Measurements from ENCODE around the gene RAD51D. TPM values are rescaled to one million over a fixed set of nuclear protein-coding genes. Genes with fewer than 3 reads are reported as not detected.
"Not testable (repeated sequence)": the region's sequence is repeated elsewhere in the genome, so short reads cannot be mapped to it uniquely, and the experiment has no call there.

RAD51D gene
- total and polyA plus RNA-seq, 4 donors: 3.4 to 6.1 (median 3.7) TPM

GRCh38 chr17:35097776-35098175 lies 21.9 kb downstream of the RAD51D start:
- Histone ChIP-seq H3K27ac (ENCODE audit: low read depth in 1 of 2, low read length in 2 of 2) (no peak overlapping the region), H3K27me3 (ENCODE audit: control insufficient read depth in 4 of 4, insufficient read depth in 4 of 4, low read length in 3 of 4) (no peaks in the 10 kb centered on the region), H3K4me1 (ENCODE audit: control insufficient read depth in 4 of 4, insufficient read depth in 4 of 4, low read length in 3 of 4) (no peaks in the 10 kb centered on the region), H3K36me3 (ENCODE audit: control insufficient read depth in 4 of 4, insufficient read depth in 3 of 4, low read depth in 1 of 4, low read length in 3 of 4) (peaks cover 0 to 22% (median 5%) of the 10 kb centered on the region in 4 donors), H3K4me3 (ENCODE audit: low read depth in 1 of 3, low read length in 3 of 3) (no peak overlapping the region), H3K9ac (ENCODE audit: low read depth in 1 of 2, low read length in 2 of 2) (no peak overlapping the region), H3K9me3 (ENCODE audit: control insufficient read depth in 4 of 4, low read length in 3 of 4) (no peaks in the 10 kb centered on the region)
- WGBS: 93% methylated on average over 2 of the region's 2 CpGs
- TF ChIP-seq HNF4A (conservative IDR thresholded peaks at IDR 0.05) (no peak), GABPA (IDR thresholded peaks at IDR 0.05 in 1 of 2, conservative IDR thresholded peaks at IDR 0.05 in 1 of 2) (no peak), MAX (IDR thresholded peaks at IDR 0.05) (no peak)
- DNase-seq (ENCODE audit: low spot score): no peak

- no peak overlapping the region for H3K4me3 ChIP-seq (ENCODE audit: low read depth in 1 of 3, low read length in 3 of 3)
- H3K27me3 ChIP-seq (ENCODE audit: control insufficient read depth in 4 of 4, insufficient read depth in 4 of 4, low read length in 3 of 4): no peaks in the 10 kb centered on the region
- H3K9ac ChIP-seq (ENCODE audit: low read depth in 1 of 2, low read length in 2 of 2): no peak overlapping the region
- no peak for DNase-seq (ENCODE audit: low spot score)
- 100% methylated on average over 1 of the region's 1 CpG for WGBS
- no peaks in the 10 kb centered on the region for H3K9me3 ChIP-seq (ENCODE audit: control insufficient read depth in 4 of 4, low read length in 3 of 4)
- H3K27ac ChIP-seq (ENCODE audit: low read depth in 1 of 2, low read length in 2 of 2): no peak overlapping the region
- H3K36me3 ChIP-seq (ENCODE audit: control insufficient read depth in 4 of 4, insufficient read depth in 3 of 4, low read depth in 1 of 4, low read length in 3 of 4): peaks cover 0 to 15% (median 4%) of the 10 kb centered on the region in 4 donors
- no peak for TF ChIP-seq ZBTB33 (IDR thresholded peaks at IDR 0.05)
- TF ChIP-seq JUND (IDR thresholded peaks at IDR 0.05): no peak
- no peaks in the 10 kb centered on the region for H3K4me1 ChIP-seq (ENCODE audit: control insufficient read depth in 4 of 4, insufficient read depth in 4 of 4, low read length in 3 of 4)
These were observed 23.9 kb downstream of the RAD51D start for GRCh38 chr17:35095741-35096140.

- Histone ChIP-seq H3K36me3 (ENCODE audit: control insufficient read depth in 4 of 4, insufficient read depth in 3 of 4, low read depth in 1 of 4, low read length in 3 of 4) (peaks cover 0 to 6% (median under 1%) of the 10 kb centered on the region in 4 donors), H3K9me3 (ENCODE audit: control insufficient read depth in 4 of 4, low read length in 3 of 4) (no peaks in the 10 kb centered on the region), H3K9ac (ENCODE audit: low read depth in 1 of 2, low read length in 2 of 2) (no peak overlapping the region), H3K4me3 (ENCODE audit: low read depth in 1 of 3, low read length in 3 of 3) (no peak overlapping the region), H3K27me3 (ENCODE audit: control insufficient read depth in 4 of 4, insufficient read depth in 4 of 4, low read length in 3 of 4) (no peaks in the 10 kb centered on the region), H3K4me1 (ENCODE audit: control insufficient read depth in 4 of 4, insufficient read depth in 4 of 4, low read length in 3 of 4) (peaks cover 0 to 1% (median 0%) of the 10 kb centered on the region in 4 donors), H3K27ac (ENCODE audit: low read depth in 1 of 2, low read length in 2 of 2) (no peak overlapping the region)
- no peak for DNase-seq (ENCODE audit: low spot score)
- WGBS: 87% methylated on average over 2 of the region's 2 CpGs
- TF ChIP-seq JUND (IDR thresholded peaks at IDR 0.05): no peak
- no peak for TF ChIP-seq TAF1 (conservative IDR thresholded peaks at IDR 0.05)
- TF ChIP-seq MAX (IDR thresholded peaks at IDR 0.05): no peak
- no peak for TF ChIP-seq EGR1 (IDR thresholded peaks at IDR 0.05; ENCODE audit: low read depth in 2 of 2)
- TF ChIP-seq HNF4A (conservative IDR thresholded peaks at IDR 0.05): no peak
These were observed 24.8 kb downstream of the RAD51D start for GRCh38 chr17:35094902-35095301.

- not testable (repeated sequence) for H3K4me3 ChIP-seq (ENCODE audit: low read depth in 1 of 3, low read length in 3 of 3); H3K9me3 ChIP-seq (ENCODE audit: control insufficient read depth in 4 of 4, low read length in 3 of 4); H3K27ac ChIP-seq (ENCODE audit: low read depth in 1 of 2, low read length in 2 of 2); H3K36me3 ChIP-seq (ENCODE audit: control insufficient read depth in 4 of 4, insufficient read depth in 3 of 4, low read depth in 1 of 4, low read length in 3 of 4); H3K9ac ChIP-seq (ENCODE audit: low read depth in 1 of 2, low read length in 2 of 2); DNase-seq (ENCODE audit: low spot score); H3K27me3 ChIP-seq (ENCODE audit: control insufficient read depth in 4 of 4, insufficient read depth in 4 of 4, low read length in 3 of 4)
- 93% methylated on average over 11 of the region's 11 CpGs for WGBS
- H3K4me1 ChIP-seq (ENCODE audit: control insufficient read depth in 4 of 4, insufficient read depth in 4 of 4, low read length in 3 of 4): peaks cover 5 to 29% (median 9%) of the 10 kb centered on the region in 4 donors
These were observed 29.0 kb downstream of the RAD51D start for GRCh38 chr17:35090707-35091106.

All from liver (tissue), 9 donors.